Measurements from ENCODE around the gene GTF3C2.
A peak's percentile ranks its signal among the peaks of the same experiment; 100 is the strongest.
"Not testable (repeated sequence)": the region's sequence is repeated elsewhere in the genome, so short reads cannot be mapped to it uniquely, and the experiment has no call there.

The GTF3C2 gene

DNA sequence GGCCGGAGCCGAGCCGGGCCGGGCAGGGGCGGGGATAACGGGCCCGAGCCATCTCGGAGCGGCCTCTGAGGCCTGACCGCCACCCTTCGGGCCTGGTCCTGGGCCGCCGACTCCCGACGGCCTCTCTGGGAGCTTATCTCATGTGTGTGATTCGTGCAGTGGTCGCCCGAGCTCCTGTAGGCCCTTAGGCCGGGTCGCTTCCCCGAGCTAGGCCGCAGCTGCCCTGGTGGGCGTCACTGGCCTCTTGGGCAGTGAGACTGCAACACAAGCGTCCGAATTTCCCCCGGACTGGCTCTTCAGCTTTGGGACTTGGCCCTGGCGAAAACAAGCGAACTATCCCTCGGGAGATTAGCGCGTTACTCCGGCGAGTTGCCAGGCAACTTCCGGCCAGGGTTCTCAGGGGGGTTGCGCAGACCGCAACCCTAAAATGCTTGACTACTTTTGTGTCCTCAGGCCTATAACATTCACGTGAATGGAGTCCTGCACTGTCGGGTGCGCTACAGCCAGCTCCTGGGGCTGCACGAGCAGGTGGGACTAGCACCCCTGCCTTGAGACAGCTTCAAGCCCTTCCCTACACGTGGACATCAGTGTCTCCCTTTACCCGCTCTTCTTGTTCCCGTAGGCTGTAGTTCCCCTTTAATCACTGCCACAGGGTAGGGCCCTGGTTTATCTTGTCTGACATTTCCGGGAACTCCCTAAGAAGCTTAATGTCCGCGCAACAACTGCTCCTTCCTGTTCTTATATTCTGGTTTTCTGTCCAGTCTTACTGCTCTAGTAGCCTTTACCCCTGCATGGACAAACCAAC, 14.5 kb upstream of the GTF3C2 start:
- DNase-seq (ENCODE audit: low spot score) = no peak

DNA sequence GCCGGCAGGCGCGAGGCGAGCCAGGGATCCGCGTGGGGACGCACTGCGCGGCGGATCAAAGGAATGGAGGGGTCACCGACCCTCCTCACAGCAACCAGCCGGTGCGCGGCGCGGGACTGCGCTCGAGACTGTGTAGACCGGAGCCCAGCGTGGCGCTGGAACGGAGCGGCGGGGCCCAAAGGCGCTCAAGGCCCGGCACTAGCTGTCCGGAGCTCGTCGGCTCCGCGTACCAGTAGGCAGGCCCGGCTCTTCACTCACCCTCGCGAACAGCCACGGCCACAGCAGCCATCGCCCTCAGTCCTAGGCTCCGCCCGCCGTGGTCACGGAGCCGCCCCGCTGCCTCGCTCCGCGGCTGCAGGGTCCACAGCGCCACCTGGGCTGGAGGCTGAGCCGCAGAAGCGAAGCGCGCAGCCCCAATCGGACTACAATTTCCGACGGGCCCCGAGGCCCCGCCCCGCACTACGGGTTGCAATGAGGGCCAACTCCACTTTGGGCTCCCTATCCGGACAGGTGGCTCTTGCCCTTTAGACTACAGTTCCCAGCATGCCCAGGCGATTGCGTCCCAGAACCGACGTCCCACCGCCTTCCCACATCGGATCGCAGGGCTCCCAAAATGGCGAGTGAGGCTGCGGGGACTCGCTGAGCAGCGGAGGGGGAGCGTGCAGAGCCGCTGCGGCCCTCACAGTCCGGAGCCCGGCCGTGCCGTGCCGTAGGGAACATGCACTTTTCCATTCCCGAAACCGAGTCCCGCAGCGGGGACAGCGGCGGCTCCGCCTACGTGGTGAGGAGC, 13.7 kb upstream of the GTF3C2 start, which contains the start of the genes EIF2B4 and SNX17:
Gene EIF2B4 (minus strand): TSS at position 313 of the 790 bp plus-strand sequence. CDS start 24 bp downstream, at position 289.
Gene SNX17 (plus strand): TSS at position 591 of the 790 bp plus-strand sequence. CDS start 128 bp downstream, at position 719.
- peak; percentile 99 for DNase-seq (ENCODE audit: low spot score)

DNA sequence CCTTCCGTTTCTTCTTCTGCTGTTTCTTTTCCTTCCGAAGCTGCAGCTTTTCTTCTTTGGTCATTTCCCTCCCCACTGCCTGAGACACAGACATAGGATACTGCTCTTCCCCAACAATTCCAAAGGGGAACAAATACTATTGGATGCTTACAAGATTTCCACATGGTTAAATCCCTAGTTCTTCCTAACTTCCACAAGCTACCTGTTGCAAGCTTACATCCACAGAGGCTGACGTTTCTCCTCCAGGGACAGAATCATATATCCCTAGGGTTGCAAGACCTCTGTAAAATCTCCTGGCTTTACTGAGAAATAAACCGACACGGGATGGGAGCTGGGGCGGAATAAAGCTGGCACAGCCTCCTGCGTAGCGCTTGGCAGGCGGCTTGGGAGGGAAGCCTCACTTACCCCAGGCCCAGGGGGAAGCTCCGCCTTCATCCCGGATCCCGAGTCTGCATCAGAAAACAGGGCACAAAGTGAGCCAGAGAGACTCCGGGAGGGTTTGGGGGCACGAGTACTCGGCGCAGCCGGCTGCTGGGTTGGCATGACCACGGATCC, 13.0 kb upstream of the GTF3C2 start:
- no peak for DNase-seq (ENCODE audit: low spot score)

DNA sequence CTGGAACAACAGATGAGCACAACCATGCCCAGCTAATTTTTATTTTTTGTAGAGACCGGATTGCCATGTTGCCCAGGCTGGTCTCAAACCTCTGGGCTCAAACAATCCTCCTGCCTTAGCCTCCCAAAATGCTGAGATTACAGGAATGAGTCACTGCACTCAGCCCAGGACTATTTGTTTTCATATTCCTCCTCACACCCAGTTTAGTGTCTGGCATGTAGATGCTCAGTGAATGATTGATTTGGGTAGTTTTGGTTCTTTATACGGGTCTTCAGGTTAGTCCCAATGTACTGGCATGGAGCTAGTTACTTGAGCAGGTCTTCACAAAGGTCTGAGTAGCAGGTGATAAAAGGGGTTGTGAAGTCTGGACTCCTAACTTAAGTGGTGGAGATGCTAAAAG, 7.4 kb upstream of the GTF3C2 start:
- DNase-seq (ENCODE audit: low spot score) = no peak

DNA sequence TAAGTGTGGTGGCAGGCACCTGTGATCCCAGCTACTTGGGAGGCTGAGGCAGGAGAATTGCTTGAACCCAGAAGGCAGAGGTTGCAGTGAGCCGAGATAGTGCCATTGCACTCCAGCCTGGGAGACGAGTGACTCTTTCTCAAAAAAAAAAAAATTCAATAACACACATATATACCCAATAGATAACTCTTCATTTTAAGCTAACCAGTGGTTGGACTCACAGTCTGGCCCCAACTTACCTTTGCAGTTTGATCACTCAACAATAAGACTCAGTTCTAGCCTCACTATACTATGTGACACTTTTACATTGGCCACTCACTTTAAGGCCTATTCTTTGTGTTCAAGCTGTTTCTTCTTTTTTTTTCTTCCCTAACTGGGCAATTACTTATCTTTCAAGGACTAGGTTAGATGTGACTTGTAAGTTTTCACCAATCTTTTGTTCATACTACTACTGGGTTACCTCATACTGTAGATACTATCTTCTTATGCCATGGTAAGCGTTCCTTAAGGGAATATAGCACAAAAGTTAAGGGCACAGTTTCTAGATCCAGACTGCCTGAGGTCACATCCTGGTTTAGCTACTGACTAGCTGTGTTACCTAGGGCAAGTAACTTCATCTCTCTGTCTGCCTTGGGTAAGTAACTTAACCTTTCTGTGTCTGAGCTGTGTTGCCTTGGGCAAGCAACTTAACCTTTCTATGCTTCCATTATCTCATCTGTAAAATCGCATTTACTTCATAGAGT, 6.3 kb upstream of the GTF3C2 start:
- no peak for DNase-seq (ENCODE audit: low spot score)

DNA sequence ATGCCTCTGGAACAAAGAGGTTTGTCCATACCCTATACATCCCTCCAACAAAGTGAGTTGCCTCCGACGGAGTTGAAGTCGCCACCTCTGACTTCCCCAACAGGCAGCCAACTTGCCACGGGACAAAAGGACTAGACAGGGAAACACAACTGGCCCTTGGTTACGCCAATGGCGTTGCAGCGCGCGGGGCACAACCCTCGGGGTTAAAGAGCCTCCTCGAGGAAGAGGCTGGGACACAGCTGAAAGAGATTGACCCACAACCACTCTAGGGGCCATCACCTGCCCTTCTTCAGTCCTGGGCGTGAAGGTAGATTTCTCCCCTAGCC, 545 bp downstream of the GTF3C2 start:
- DNase-seq (ENCODE audit: low spot score) = no peak

DNA sequence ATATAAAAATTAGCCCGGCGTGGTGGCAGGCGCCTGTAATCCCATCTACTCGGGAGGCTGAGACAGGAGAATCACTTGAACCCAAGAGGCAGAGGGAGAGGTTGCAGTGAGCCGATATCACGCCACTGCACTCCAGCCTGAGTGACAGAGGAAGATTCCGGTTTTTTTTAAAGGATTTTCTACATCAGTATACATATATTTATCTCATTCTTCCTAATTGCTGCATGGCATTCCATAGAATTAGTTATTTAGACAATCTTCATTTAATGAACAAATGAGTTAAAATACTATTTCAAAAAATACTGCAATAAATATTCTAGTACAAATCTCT, 2.0 kb downstream of the GTF3C2 start:
- DNase-seq (ENCODE audit: low spot score) = no peak

DNA sequence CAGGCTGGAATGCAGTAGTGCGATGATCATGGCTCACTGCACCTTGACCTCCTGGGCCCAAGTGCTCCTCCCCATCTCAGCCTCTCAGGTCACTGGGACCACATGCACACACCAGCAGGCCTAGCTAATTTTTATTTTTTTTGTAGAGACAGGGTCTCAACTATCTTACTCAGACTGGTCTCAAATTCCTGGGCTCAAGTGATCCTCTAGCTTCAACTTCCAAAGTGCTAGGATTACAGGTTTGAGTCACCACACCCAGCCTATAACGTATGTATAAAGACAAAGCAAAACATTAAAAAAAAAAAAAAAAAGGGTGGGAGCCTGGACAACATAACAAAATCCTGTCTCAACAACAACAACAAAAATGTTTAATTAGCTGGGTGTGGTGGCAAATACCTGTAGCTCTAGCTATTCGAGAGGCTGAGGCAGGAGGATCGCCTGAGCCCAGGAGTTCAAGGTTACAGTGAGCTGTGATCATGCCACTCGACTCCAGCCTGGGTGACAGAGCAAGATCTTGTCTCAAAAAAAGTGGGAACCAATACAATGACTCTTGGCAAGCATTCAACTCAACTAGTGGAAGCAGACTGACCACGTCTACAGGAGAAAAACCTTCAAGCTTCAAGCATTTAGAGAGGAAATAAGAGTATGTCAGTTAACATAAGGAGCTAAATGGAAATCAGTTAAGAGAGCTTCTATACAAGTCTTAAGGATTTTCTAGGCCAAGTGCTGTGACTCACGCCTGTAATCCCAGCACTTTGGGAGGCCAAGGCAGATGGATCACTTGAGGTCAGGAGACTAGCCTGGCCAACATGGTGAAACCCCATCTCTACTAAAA, 2.6 kb downstream of the GTF3C2 start:
- DNase-seq (ENCODE audit: low spot score) = no peak

DNA sequence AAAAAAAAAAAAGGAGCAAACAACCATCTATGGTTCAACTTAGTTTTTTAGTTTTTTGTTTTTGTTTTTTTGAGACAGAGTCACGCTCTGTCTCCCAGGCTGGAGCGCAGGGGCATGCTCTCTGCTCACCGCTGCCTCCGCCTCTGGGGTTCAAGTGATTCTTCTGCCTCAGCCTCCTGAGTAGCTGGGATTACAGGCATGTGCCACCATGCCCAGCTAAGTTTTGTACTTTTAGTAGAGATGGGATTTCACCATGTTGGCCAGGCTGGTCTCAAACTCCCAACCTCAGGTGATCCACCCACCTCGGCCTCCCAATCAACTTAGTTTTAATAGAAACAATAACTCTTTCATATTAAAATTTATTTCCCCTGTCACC, 3.2 kb downstream of the GTF3C2 start:
- DNase-seq (ENCODE audit: low spot score) = not testable (repeated sequence)

DNA sequence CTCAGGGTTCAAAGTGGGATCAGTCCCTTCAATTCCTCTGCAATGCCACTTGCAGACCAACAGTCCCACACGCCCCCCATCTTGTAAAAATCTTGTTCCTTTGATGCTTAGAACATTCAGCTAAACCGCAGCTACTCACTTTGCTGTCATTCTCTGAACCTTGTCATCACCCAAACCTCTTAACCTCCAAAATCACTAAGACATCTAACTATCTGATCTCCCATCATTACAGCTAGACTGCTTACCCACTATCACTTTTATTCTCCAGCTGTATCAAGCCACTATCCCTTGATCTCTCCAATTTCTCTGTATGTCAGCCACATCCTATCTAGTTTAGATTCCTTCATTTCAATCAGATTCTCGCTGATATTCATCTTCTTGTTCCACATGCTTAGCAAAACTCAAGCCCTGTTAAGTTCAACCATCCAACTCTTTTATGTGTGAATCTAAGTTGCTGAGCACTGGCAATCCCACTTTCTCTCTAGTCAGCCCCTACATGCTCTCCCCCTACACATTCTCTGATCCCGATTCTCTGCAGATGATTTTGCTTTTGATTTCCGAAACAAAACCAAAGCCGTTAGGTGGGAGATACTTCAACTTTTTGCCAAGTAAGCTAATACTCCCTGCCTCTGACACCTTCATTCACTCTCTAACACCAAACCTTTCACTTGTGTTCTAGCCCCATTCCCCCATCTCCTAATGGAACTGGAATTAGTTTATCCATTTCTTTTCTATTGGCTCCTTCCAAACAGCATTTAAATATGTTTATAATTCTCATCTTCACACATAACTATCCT, 4.6 kb downstream of the GTF3C2 start:
- no peak for DNase-seq (ENCODE audit: low spot score)

DNA sequence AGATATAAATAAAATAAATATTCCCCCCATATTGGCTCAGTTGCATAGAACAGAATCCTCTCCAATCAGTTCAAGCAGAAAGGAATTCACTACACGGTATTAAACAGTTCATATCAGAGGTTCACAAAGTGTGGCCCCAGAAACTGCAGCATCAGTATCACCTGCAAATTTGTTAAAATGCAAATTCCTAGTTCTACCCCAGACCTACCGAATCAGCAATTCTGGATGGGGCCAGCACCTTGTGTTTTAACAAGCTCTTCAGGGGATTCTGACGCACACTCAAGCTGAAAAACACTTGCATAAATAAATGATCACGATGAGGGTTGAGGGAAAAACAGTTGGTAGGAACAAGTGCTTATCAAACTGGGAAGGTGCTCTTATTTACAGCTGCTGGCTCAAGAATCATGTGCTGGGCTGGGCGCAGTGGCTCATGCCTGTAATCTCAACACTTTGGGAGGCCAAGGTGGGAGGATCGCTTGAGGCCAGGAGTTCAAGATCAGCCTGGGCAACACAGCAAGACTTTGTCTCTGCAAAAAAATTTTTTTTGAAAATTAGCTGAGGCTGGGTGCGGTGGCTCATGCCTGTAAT, 6.4 kb downstream of the GTF3C2 start:
- no peak for DNase-seq (ENCODE audit: low spot score)

DNA sequence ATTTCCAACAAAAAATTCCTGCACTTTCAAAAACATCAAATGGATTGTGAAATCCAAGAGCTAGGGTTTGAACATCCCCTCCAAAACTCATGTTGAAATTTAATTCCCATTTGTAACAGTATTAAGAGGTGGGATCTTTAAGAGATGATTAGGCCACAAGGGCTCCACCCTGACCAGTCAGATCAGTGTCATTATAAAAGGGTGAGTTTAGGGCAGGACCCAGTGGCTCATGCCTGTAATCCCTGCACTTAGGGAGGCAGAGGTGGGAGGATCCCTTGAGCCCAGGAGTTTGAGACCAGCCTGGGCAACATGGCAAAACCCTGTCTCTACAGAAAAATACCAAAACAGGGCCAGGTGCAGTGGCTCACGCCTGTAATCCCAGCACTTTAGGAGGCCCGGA, 8.9 kb downstream of the GTF3C2 start:
- DNase-seq (ENCODE audit: low spot score) = no peak

DNA sequence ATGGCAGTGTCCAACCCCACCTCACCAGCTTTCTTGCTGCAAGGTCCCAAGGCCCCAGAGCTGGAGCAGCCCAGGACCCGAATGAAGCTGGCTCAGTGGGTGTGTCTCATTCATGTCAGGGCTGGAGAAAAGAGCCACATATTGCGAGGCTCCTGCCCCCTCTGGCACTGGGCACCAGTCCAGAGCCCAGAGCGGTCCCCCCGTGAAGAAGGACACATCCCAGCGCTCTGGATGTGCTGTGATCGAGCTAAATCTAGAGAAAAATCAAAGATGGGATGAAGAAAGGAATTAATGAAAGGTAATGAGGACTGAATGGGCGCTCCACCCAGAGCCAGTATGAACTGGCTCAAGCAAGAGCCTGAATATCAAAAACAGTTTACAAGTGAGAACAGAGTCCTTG, 20.4 kb downstream of the GTF3C2 start:
- DNase-seq (ENCODE audit: low spot score) = no peak

DNA sequence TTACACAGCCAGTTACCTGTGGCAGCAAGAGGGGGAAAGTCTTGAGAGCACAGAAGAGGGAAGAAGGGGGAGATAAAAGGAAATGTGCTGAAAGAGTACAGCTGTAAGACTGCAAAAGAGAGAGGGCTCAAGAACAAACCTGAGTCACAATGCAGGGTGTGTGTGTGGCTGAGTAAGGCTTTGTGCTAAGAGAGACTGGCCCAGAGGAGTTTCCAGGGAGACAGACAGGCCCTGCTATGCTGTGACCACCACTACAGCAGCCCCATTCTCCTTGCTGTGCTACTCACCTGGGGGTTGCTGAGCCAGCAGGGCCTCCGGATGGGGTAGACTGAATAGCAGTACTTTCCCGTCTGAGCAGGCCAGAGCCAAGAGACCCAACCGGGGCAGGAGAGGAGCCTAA, 21.3 kb downstream of the GTF3C2 start:
- DNase-seq (ENCODE audit: low spot score) = no peak

DNA sequence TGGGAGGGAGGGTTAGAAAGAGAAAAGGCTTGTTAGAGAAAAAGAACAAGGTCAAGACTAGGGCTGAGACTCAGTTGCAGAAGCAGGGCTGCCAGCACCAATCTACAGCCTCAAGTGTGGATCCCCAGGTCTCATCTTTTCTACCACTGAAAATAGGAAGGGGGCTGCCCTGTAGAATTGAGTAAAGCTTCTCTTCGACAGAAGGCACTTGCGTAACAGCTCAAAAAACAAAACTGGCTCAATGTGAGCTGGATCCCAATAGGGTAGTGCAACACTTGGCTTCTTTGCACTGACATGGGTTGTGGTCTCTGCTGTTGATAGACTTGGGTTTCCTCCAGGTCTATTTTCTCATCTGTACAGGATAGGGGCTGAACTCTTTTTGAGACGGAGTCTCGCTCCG, 31.8 kb downstream of the GTF3C2 start:
- DNase-seq (ENCODE audit: low spot score) = no peak

DNA sequence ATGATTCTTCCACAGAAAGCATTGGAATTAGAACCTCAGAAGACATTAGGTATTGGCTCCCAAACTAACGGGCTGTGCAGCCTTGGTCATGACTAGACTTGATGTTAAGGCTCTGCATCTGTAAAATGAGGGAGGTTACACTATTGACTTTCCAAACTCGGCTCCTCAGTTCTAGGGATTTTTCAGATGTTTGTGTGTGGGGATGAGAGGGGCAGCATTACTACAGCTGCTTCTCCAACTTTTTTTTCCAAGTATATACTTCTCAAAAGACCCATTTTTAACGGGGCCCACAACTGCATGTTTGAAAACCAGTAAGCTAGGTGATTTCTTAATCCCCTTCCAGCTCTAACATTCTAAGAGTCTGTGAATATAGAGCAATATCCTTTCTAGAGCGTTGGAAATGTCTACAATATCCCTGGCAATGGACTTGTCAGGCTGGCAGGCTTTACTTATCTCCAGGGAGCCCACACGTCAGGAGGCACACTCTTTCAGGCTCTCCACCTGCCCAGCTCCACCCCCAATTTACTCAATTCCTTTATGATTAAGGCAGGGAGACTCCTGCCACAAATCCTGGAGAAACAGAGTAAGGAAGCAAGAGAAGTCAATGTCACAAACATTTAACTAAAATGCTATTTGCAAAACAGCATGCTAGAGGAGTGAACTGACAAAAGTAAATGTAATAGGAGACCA, 32.8 kb downstream of the GTF3C2 start:
- DNase-seq (ENCODE audit: low spot score) = no peak

DNA sequence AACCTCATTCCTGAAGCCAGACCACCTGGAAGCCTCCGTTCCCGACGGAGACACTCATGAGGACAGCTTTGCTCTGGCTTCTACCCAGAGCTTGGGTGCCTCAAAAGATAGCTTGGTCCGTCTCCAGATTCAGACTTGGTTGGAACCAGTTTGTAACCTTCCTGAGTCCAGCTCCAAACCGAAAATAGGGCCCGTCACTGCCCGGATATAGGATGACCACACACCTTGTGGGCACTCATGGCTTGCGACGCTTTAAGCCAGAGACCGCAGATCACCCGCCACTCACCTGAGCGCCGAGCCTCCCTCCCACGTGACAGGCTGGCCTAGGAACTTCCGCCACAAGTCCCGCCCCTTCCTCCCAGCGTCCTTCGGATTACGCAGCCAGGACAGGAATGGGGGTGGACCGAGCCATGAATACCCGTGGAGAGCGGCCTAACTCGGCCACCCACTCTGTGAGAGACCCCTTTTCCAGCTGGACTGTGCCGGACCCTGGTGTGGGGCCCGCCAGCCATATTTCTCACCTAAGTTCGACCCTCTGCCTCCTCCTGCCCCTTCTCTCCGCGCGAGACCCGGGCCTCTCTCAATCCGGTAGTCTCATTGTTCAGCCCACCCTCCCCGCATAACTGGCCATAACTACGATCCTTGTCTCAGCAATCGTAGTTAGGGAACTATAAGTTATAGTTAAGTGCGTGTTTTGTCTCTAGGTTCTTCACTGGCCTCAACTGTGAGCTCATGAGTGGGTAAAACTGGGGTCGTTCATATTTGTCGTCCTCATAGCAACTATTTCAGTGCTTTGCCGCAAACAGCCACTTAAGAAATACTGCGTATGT, 33.6 kb downstream of the GTF3C2 start, which contains the start of gene MPV17:
Gene MPV17 (minus strand): TSS at position 332 of the 830 bp plus-strand sequence. CDS start 580 bp downstream, outside the sequence.
- peak; percentile 92 for DNase-seq (ENCODE audit: low spot score)

DNA sequence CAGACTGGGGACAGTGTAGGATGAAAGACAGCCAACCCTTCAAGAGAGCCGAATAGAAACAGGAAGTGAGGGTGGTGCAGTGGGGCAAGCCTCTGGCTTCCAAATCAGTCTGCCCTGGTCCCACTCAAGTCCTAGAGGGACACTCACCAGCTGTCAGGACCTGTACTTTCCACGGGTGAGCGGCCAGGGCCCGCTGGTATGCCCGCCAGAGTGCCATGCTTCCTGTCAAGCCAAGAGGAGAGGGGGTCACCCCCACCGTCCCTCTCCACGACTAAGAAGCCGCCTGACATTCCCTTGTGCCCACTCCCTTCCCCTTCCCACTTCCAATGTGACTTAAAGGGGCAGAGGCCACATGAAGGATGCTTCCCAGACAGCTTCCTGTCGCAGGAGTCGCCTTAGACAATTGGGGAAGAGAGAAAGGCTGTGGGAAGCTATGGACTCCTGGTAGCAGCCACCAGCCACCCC, 34.2 kb downstream of the GTF3C2 start:
- no peak for DNase-seq (ENCODE audit: low spot score)

All from ecto neural progenitor cell (in vitro differentiated cells).